ENCODE measurements around the gene ZNF688. TPM values are rescaled to one million over a fixed set of nuclear protein-coding genes. Genes with fewer than 3 reads are reported as not detected.

ZNF688 gene
- total and polyA plus RNA-seq, 9 of the 15 experiments (the other 6 are each of a cell fraction or from before 2014, with no cell fraction given): 0.48 to 12.9 (median 4.5) TPM

DNA sequence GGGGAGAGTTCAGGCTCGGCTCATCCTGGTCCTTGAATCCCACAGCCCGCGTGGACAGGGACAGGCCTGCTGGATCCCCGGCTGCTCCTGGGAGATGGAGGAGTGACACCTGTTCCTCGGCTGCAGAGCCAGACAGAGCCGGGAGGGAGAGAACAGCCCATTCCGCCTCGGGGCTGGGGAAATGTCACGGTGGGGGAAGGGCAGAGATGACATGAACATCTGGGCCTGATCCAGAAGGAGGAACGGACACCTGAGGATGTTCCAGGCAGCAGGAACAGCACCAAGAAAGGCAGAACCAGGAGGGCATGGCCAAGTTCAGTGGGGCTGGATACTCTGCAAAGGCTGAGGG is 15.4 kb downstream of the ZNF688 start:
- in situ Hi-C loops (cut with MboI) (no loop called here), intact Hi-C loops (cut with micrococcal nuclease) (no loop called here)
- CTCF ChIA-PET (ENCODE audit: low intra/inter-chr PET ratio): no interaction called here
- peaks cover 30% of the 10 kb centered on the region for H3K79me2 ChIP-seq (ENCODE audit: control insufficient read depth, insufficient read depth, low read length)
- DNase-seq (ENCODE audit: extremely low read depth in 1 of 4, low spot score in 3 of 4) (no peak), FAIRE-seq (no peak), ATAC-seq (no peak)
- no peak overlapping the region for H2AFZ ChIP-seq (ENCODE audit: low read depth, low read length)
- no peaks in the 10 kb centered on the region for H3K9me1 ChIP-seq (ENCODE audit: control insufficient read depth, insufficient read depth, low read length)
- no peaks in the 10 kb centered on the region for H3K27me3 ChIP-seq (ENCODE audit: control insufficient read depth in 2 of 2, insufficient read depth in 2 of 2, low read length in 2 of 2)
- TF ChIP-seq SP1 (CRISPR knock-in tag; IDR thresholded peaks at IDR 0.05): 0 out of 2 replicates have a peak, but pooled peaks have one; percentile 17
- no peak for TF ChIP-seq OTX1 (CRISPR knock-in tag; IDR thresholded peaks at IDR 0.05)
- 90% methylated on average over 8 of the region's 10 CpGs for WGBS (ENCODE audit: insufficient coverage, low coverage, missing lambda C conversion rate)
- no peaks in the 10 kb centered on the region; the same call in 1 of the 2 replicates for H3K9me3 ChIP-seq (replicated peaks; ENCODE audit: control insufficient read depth, insufficient read depth, low read depth, low read length)
- POLR2A ChIA-PET: interaction anchor here (4.9 kb wide), 1 partner anchor 15 kb away, joined by 20 read pairs; no protein-coding TSS in a partner anchor
- no peak overlapping the region for H3K27ac ChIP-seq (ENCODE audit: extremely low read depth, low read depth, low read length)
- H4K20me1 ChIP-seq (replicated peaks; ENCODE audit: control insufficient read depth, insufficient read depth, low read length): no peaks in the 10 kb centered on the region; the same call in 1 of the 2 replicates
- no TSS peak for BruUV-seq (replicated peaks)
- H3K9ac ChIP-seq (ENCODE audit: insufficient read depth in 1 of 2, low read depth in 2 of 2, low read length in 2 of 2): no peak overlapping the region
- no peak overlapping the region for H3K4me3 ChIP-seq
- peaks cover 28% of the 10 kb centered on the region; the same call in 2 of the 3 replicates for H3K36me3 ChIP-seq (ENCODE audit: control insufficient read depth, insufficient read depth, low read length)
- no peak overlapping the region for H3K4me2 ChIP-seq (ENCODE audit: insufficient read depth, low read length)
- H3K4me1 ChIP-seq (replicated peaks in 1 of 2; ENCODE audit: control insufficient read depth in 2 of 2, insufficient read depth in 2 of 2, low read length in 2 of 2): peaks cover 27 to 58% of the 10 kb centered on the region in 2 experiments; a peak in 4 of 5 replicates

DNA sequence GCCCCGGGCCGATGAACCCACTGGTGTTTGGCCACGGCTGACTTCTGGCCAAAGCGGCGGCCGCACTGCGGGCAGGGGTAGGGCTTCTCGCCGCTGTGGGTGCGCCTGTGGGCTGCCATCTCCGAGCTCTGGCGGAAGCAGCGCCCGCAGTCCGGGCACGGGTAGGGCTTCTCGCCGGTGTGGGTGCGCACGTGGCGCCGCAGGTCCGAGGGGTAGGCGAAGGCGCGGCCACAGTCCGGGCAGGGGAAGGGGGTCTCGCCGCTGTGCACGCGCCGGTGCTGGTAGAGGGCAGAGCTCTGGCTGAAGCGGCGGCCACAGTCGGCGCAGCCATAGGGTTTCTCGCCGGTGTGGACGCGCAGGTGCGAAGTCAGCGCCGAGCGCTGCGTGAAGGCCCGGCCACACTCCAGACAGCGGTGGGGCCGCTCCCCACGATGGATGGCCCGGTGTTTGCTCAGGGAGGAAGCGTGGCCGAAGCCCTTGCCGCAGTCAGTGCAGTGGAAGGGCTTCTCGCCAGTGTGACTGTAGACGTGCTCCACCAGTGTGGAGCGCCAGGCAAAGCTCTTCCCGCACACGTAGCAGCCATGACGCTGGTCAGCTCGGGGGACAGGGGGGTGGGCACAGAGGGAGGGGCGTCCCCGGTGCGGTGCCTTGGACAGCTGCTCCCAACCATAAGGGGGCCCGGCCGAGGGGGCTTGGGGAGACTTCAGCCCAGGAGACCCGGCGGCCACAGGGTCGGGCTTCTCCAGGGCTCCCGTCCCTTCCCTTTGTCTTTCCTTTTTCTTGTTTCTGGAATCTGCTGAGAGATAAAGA is 16.0 kb downstream of the ZNF688 start:
- 98% methylated on average over 36 of the region's 69 CpGs for WGBS (ENCODE audit: insufficient coverage, low coverage, missing lambda C conversion rate)
- no TSS peak for BruUV-seq (replicated peaks)
- no peak overlapping the region for H2AFZ ChIP-seq (ENCODE audit: low read depth, low read length)
- DNase-seq (ENCODE audit: extremely low read depth in 1 of 4, low spot score in 3 of 4) (no peak), ATAC-seq (no peak), FAIRE-seq (no peak)
- intact Hi-C loops (cut with micrococcal nuclease): no loop called here
- no peaks in the 10 kb centered on the region; the same call in 1 of the 2 replicates for H3K9me3 ChIP-seq (replicated peaks; ENCODE audit: control insufficient read depth, insufficient read depth, low read depth, low read length)
- ChIA-PET CTCF (ENCODE audit: low intra/inter-chr PET ratio) (no interaction called here), POLR2A (interaction anchor here (1.4 to 4.9 kb wide), 2 partner anchors 14 to 28 kb away, joined by 5 to 20 read pairs; no protein-coding TSS in a partner anchor)
- no peak overlapping the region for H3K9ac ChIP-seq (ENCODE audit: insufficient read depth in 1 of 2, low read depth in 2 of 2, low read length in 2 of 2)
- H3K9me1 ChIP-seq (ENCODE audit: control insufficient read depth, insufficient read depth, low read length): no peaks in the 10 kb centered on the region
- H3K4me2 ChIP-seq (ENCODE audit: insufficient read depth, low read length): no peak overlapping the region
- peaks cover 27 to 58% of the 10 kb centered on the region in 2 experiments; a peak in 4 of 5 replicates for H3K4me1 ChIP-seq (replicated peaks in 1 of 2; ENCODE audit: control insufficient read depth in 2 of 2, insufficient read depth in 2 of 2, low read length in 2 of 2)
- in situ Hi-C loops (cut with MboI): no loop called here
- H3K27ac ChIP-seq (ENCODE audit: extremely low read depth, low read depth, low read length): no peak overlapping the region
- peaks cover 28% of the 10 kb centered on the region; the same call in 2 of the 3 replicates for H3K36me3 ChIP-seq (ENCODE audit: control insufficient read depth, insufficient read depth, low read length)
- H4K20me1 ChIP-seq (replicated peaks; ENCODE audit: control insufficient read depth, insufficient read depth, low read length): no peaks in the 10 kb centered on the region; the same call in 1 of the 2 replicates
- H3K4me3 ChIP-seq: no peak overlapping the region
- H3K79me2 ChIP-seq (ENCODE audit: control insufficient read depth, insufficient read depth, low read length): peaks cover 30% of the 10 kb centered on the region
- peak; percentile 59; the same call in 1 of the 2 replicates for TF ChIP-seq POLR2G (IDR thresholded peaks at IDR 0.05; ENCODE audit: low read depth, low read length)
- TF ChIP-seq SAFB (IDR thresholded peaks at IDR 0.05; ENCODE audit: borderline replicate concordance, low read depth, low read length): no peak
- TF ChIP-seq WHSC1 (IDR thresholded peaks at IDR 0.05; ENCODE audit: low read length): no peak
- peak; percentile 39; the same call in 1 of the 2 replicates for TF ChIP-seq RBFOX2 (IDR thresholded peaks at IDR 0.05; ENCODE audit: low read depth, low read length)
- TF ChIP-seq, protein P1, sequence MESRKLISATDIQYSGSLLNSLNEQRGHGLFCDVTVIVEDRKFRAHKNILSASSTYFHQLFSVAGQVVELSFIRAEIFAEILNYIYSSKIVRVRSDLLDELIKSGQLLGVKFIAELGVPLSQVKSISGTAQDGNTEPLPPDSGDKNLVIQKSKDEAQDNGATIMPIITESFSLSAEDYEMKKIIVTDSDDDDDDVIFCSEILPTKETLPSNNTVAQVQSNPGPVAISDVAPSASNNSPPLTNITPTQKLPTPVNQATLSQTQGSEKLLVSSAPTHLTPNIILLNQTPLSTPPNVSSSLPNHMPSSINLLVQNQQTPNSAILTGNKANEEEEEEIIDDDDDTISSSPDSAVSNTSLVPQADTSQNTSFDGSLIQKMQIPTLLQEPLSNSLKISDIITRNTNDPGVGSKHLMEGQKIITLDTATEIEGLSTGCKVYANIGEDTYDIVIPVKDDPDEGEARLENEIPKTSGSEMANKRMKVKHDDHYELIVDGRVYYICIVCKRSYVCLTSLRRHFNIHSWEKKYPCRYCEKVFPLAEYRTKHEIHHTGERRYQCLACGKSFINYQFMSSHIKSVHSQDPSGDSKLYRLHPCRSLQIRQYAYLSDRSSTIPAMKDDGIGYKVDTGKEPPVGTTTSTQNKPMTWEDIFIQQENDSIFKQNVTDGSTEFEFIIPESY (CRISPR knock-in tag; IDR thresholded peaks at IDR 0.05): 0 out of 2 replicates have a peak, but pooled peaks have one; percentile 38
- TF ChIP-seq FIP1L1 (IDR thresholded peaks at IDR 0.05; ENCODE audit: low read depth, low read length, poor library complexity, severe bottlenecking): peak; percentile 21
- no peaks in the 10 kb centered on the region for H3K27me3 ChIP-seq (ENCODE audit: control insufficient read depth in 2 of 2, insufficient read depth in 2 of 2, low read length in 2 of 2)
